Heart left ventricle (tissue), 16 donors: ENCODE data around the gene RAB5IF. TPM values are rescaled to one million over a fixed set of nuclear protein-coding genes. Genes with fewer than 3 reads are reported as not detected.

Experiments
- ATAC-seq, 4 donors: fragments of 200-7000 bp; cut with Tn5 transposase; one replicate each; pipeline ENCODE4 v1.9.1; 2020 to 2022; ENCODE audit warnings: moderate library complexity in 4 of 4, mild to moderate bottlenecking in 3 of 4, moderate number of reproducible peaks in 1 of 4
- DNase-seq, 5 donors: peaks; one replicate each; pipeline ENCODE4 v3.0.0-alpha.2; 2020
- H3K27ac ChIP-seq, 12 donors: fragments of 200-600 bp; sonication (generic) in 4 of 12; one replicate each; pipeline versions ENCODE4 v1.5.0 to v1.8.0; 2016 to 2022; ENCODE audit warnings: mild to moderate bottlenecking in 2 of 12
- H3K27me3 ChIP-seq, 9 donors: fragments of 200-600 bp; sonication (generic) in 2 of 9; one replicate each; pipeline versions ENCODE4 v1.5.1 to v1.8.0; 2016 to 2022; ENCODE audit warnings: mild to moderate bottlenecking in 3 of 9
- H3K36me3 ChIP-seq, 9 donors: fragments of 200-600 bp; sonication (generic) in 2 of 9; one replicate each; pipeline versions ENCODE4 v1.5.0 to v1.8.0; 2018 to 2022; ENCODE audit warnings: mild to moderate bottlenecking in 2 of 9
- H3K4me1 ChIP-seq, 12 donors: fragments of 200-600 bp; sonication (generic) in 4 of 12; one replicate each; pipeline versions ENCODE4 v1.5.0 to v1.8.0; 2016 to 2022; ENCODE audit warnings: mild to moderate bottlenecking in 3 of 12
- H3K4me3 ChIP-seq, 12 donors: fragments of 200-600 bp; sonication (generic) in 4 of 12; one replicate each; pipeline versions ENCODE4 v1.5.0 to v1.8.0; 2017 to 2022; ENCODE audit warnings: mild to moderate bottlenecking in 9 of 12, moderate library complexity in 4 of 12
- H3K9me3 ChIP-seq, 12 donors: fragments of 200-600 bp; sonication (generic) in 4 of 12; one replicate each; pipeline versions ENCODE4 v1.5.0 to v1.8.0; 2016 to 2022; ENCODE audit warnings: mild to moderate bottlenecking in 1 of 12
- CTCF ChIP-seq, 12 donors: fragments of 200-600 bp; sonication (generic) in 4 of 12; IDR thresholded peaks; one replicate each; pipeline versions ENCODE4 v1.5.0 to v1.8.0; 2018 to 2022; ENCODE audit warnings: antibody characterized with exemption in 12 of 12, mild to moderate bottlenecking in 5 of 12
- POLR2A ChIP-seq, 2 donors: fragments of 450-650 bp; IDR thresholded peaks; one replicate each; pipeline ENCODE4 v1.6.1; 2017; ENCODE audit warnings: antibody characterized with exemption in 2 of 2, mild to moderate bottlenecking in 2 of 2, moderate library complexity in 2 of 2
- WGBS, 4 donors: extraction: QIAGEN DNeasy Blood & Tissue Kit in 2 of 4; methylation state at CpG; one replicate each; pipeline versions ENCODE4 v1.1.5 to v1.1.7; 2013 to 2018; 5-methylcytosine and 5-hydroxymethylcytosine counted together
- intact Hi-C, 10 donors: fragments of 100-400 bp; cut with DNase I; formaldehyde crosslinking; loops; one replicate each; pipeline versions ENCODE4 v1.11.1 to v1.14.2; 2022
- polyA plus RNA-seq, 2 donors: library from polyadenylated mRNA; stranded (reverse); fragments of 200-250 nt; gene quantifications; one replicate each; pipeline ENCODE4 v1.2.3, GENCODE V29; 2013
- total RNA-seq, 9 donors: library from RNA; depleted of rRNA in 2 of 9; stranded (reverse); fragments of >200 nt in 2 of 9; fragmentation: NEBNext Ultra II Directional in 3 of 9; extraction: Animal tissue kit (Norgen Biotek cat#: 25700) in 3 of 9; gene quantifications; one replicate each; pipeline versions ENCODE4 v1.1.0 to v1.2.4, GENCODE V29; 2016 to 2023
- donor health status: ischemic (EF 13 %, LVEDD 7.1; RV severe dilation, severe dysfunction).
- donor health status: healthy with polysubstance abuse.
- donor health status: DM: no; HTN: yes; CAD: no.
- donor health status: DM: no; HTN: no; CAD: no.
- donor health status: ischemic (EF 25% LVEDD 6.9; RV normal size, moderate dysfunction).
- donor health status: ischemic (EF 25% LVEDD 5.7; RV mildly dilated, moderate dysfunction).
- donor health status: healthy.
- donor health status: DM: yes; HTN: yes; CAD: no.
- donor health status: ischemic (EF 35%, LVEDD 5.7; RV mildly dilated, moderate dysfunction).
- donor health status: nonischemic (EF 11% LVEDD 7.7; RV severe dilation, severe dysfunction).
- donor health status: DM: yes; HTN: yes; CAD: no.
- donor health status: PGD.
- donor health status: ischemic (EF 29% LVEDD 5.4; RV normal size, mild dysfunction).
- donor health status: nonischemic (EF 23%, LVEDD 6.1; RV moderate dilation, normal function).

Gene RAB5IF
- total and polyA plus RNA-seq, 11 donors: 35.5 to 101 (median 63.1) TPM

GRCh38 chr20:36613974-36614373 lies 8.4 kb downstream of the RAB5IF start:
- WGBS, 4 donors: 66 to 83% (median 82%) methylated on average over 3 of the region's 3 CpGs
- Histone ChIP-seq H3K36me3 (peaks cover 0 to 71% (median 62%) of the 10 kb centered on the region in 9 donors), H3K4me1 (no peaks in the 10 kb centered on the region), H3K4me3 (no peak overlapping the region), H3K9me3 (no peaks in the 10 kb centered on the region), H3K27me3 (no peaks in the 10 kb centered on the region), H3K27ac (no peak overlapping the region)
- DNase-seq (no peak), ATAC-seq (peak in 1 of 4 donors; percentile 14)
- TF ChIP-seq CTCF (IDR thresholded peaks at IDR 0.05): no peak
- no peak for TF ChIP-seq POLR2A (IDR thresholded peaks at IDR 0.05)
- intact Hi-C loops: loop anchor here in 6 of 10 donors (2.0 to 10.0 kb wide), 5 partner anchors 138 to 273 kb away; no protein-coding TSS in a partner anchor

- Histone ChIP-seq H3K4me1 (no peaks in the 10 kb centered on the region), H3K9me3 (no peaks in the 10 kb centered on the region), H3K36me3 (peaks cover 0 to 62% (median 54%) of the 10 kb centered on the region in 9 donors), H3K27ac (no peak overlapping the region), H3K4me3 (no peak overlapping the region), H3K27me3 (no peaks in the 10 kb centered on the region)
- no peak for TF ChIP-seq CTCF (IDR thresholded peaks at IDR 0.05)
- TF ChIP-seq POLR2A (IDR thresholded peaks at IDR 0.05): no peak
- DNase-seq (no peak), ATAC-seq (peak in 1 of 4 donors; percentile 22)
- 83 to 91% (median 87%) methylated on average over 11 to 14 of the region's 14 CpGs for WGBS, 4 donors
- intact Hi-C loops: loop anchor here in 5 of 10 donors (5.0 to 10.0 kb wide), 4 partner anchors 137 to 272 kb away; no protein-coding TSS in a partner anchor
Observed at GRCh38 chr20:36614781-36615557, 9.4 kb downstream of the RAB5IF start.

DNA sequence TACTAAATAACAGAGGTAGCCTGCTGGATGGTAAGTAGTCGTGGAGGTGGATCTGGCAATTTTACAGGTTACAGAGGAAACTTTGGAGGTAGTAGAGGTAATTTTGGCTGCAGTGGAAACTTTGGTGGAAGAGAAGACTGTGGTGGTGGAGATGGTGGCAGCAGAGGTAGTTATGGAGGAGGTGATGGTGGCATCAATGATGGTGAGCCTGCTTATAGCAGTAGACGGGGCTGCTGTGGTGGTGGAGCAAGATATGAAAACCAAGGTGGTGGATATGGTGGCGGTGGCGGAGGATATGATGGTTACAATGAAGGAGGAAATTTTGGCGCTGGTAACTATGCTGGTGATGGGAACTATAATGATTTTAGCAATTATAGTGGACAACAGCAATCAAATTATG lies 15.3 kb downstream of the RAB5IF start:
- ATAC-seq (no peak), DNase-seq (no peak)
- TF ChIP-seq CTCF (IDR thresholded peaks at IDR 0.05) (no peak), POLR2A (IDR thresholded peaks at IDR 0.05) (no peak)
- no peaks in the 10 kb centered on the region for H3K9me3 ChIP-seq
- H3K4me3 ChIP-seq: no peak overlapping the region
- peaks cover 0 to 3% (median 0%) of the 10 kb centered on the region in 9 donors for H3K36me3 ChIP-seq
- H3K27ac ChIP-seq: no peak overlapping the region
- intact Hi-C loops: loop anchor here in 1 of 10 donors (10.0 kb wide), 1 partner anchor 64 kb away; no protein-coding TSS in a partner anchor
- no peaks in the 10 kb centered on the region for H3K27me3 ChIP-seq
- H3K4me1 ChIP-seq: peaks cover 0 to 10% (median 2%) of the 10 kb centered on the region in 12 donors
- WGBS, 4 donors: 94 to 97% (median 96%) methylated on average over 5 of the region's 5 CpGs

DNA sequence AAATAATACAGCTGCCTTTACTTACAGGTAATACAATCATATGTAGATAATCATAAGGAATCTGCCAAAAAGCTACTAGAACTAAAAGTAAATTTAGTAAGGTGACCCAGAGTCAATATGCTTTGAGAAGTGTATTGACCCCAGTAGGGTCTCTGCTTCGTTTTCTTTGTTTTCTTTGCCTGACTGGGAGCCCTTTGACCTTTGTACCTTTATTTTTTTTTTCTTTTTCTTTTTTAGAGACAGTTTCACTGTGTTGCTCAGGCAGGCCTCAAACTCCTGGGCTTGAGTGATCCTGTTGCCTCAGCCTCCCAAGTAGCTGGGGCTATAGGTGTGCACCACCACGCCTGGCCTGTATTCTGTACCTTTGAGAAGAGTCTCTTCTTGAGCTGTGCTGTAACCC lies 17.9 kb downstream of the RAB5IF start:
- TF ChIP-seq CTCF (IDR thresholded peaks at IDR 0.05) (no peak), POLR2A (IDR thresholded peaks at IDR 0.05) (no peak)
- ATAC-seq (no peak), DNase-seq (no peak)
- H3K4me3 ChIP-seq: no peak overlapping the region
- no peak overlapping the region for H3K27ac ChIP-seq
- H3K4me1 ChIP-seq: peaks cover 0 to 10% (median 2%) of the 10 kb centered on the region in 12 donors
- intact Hi-C loops: loop anchor here in 1 of 10 donors (10.0 kb wide), 1 partner anchor 61 kb away; no protein-coding TSS in a partner anchor
- H3K36me3 ChIP-seq: no peaks in the 10 kb centered on the region
- H3K27me3 ChIP-seq: no peaks in the 10 kb centered on the region
- 92 to 95% (median 95%) methylated on average over 2 of the region's 2 CpGs for WGBS, 4 donors
- H3K9me3 ChIP-seq: no peaks in the 10 kb centered on the region
